Activated gamma-delta T cell treated with anti-CD3 and anti-CD28 coated beads, Interleukin-2, amount 50 U/mL, for 16 hours (primary cell): Measurements from ENCODE around the gene ATOH8.
"Not testable (repeated sequence)": the region's sequence is repeated elsewhere in the genome, so short reads cannot be mapped to it uniquely, and the experiment has no call there.

Experiments used
- DNase-seq: peaks from one replicate; pipeline ENCODE4 v3.0.0-alpha.2; 2020; ENCODE audit warnings: low read depth

Gene ATOH8

DNA sequence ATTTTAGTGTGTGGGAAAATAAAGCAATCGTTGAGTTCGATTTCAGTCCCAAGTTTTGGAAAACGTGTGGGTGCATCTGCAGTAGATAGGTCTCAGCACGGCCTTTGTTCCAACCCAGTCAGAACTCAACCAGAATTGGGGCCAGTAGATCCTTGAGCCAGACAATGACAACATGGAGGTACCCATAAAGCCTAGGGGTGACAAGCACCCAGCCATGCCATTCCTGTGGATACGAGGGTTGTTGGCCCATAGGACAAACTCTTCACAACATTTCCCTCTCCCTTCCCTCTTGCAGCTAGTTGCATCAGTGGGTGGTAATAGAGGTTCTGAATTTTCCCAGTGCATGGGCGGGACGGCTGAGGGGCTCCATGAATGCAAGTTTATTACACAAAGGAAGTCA lies 74.9 kb downstream of the ATOH8 start:
- no peak for DNase-seq

DNA sequence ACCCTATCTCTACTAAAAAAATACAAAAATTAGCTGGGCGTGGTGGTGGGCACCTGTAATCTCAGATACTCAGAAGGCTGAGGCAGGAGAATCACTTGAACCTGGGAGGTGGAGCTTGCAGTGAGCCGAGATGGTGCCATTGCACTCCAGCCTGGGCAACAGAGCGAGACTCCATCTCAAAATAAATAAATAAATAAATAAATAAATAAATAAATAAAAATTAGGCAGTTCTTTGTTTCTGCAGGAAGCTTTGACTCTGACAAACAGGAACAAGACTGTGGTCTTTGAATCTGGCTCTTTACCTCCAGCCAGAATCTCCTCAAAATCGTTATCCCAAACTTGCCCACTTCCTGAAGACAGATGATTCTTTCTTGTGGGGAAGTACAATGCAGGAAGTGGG lies 75.6 kb downstream of the ATOH8 start:
- DNase-seq = not testable (repeated sequence)

DNA sequence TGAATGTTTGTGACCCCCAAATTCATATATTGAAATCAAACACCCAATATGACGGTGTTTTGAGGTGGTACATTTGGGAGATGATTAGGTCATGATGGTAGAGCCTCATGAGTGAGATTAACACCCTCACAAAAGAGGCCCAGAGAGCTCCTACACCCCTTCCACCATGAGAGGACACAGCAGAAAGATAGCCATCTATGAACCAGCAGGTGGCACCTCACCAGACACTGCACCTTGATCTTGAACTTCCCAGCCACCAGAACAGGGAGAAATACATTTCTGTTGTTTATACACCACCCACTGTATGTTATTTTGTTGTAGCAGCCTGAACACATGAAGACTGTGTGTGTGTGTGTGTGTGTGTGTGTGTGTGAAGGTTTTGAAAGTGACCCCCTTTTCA lies 76.9 kb downstream of the ATOH8 start:
- no peak for DNase-seq

DNA sequence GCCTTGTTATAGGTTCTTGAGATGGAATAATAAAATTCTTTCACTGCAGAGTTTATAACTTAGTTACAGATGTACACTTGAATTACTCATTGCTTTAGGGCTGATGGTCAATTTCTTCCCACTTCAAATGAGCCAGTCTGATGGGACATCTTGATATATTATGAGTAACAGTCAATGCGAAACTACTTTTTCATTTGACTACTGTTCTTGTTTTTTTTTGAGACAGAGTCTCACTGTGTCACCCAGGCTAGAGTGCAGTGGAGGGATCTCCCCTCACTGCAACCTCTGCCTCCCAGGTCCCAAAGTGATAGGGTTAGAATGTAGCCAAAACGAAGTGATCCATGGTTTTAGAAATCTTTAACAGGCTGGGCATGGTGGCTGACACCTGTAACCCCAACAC lies 77.9 kb downstream of the ATOH8 start:
- DNase-seq = no peak

DNA sequence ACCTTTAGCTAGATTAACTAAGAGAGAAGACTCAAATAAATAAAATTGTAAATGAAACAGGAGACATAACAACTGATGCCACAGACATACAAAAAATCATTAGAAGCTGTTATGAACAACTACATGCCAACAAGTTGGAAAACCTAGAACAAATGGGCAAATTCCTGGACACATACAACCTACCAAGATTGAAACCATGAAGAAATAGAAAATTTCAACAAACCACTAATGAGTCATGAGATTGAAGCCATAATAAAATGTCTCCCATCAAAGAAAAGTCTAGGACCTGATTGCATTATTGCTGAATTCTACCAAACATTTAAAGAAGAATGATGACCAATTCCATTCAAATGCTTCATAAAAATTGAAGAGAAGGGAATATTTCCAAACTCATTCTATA lies 80.7 kb downstream of the ATOH8 start:
- no peak for DNase-seq
